ENCODE results near the gene PRPS1.

DNA sequence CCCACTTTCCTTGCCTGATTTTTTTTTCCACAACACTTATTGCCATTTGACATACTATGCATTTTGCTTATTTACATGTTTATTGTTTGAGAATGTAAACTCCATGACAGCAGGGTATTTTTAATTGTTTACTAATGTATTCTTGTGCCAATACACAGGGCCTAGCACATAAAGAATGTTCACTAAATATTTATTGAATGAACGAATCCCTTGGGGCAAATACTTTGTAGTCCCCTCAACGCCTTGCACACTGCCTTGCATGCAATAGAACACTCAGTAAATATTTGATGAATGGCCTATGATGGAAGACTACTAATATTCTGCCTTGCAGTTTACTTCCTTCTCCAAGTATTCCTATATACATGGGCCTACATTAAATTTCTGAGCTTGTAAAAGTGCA is 1.4 kb upstream of the PRPS1 start:
- TF ChIP-seq, protein P1, sequence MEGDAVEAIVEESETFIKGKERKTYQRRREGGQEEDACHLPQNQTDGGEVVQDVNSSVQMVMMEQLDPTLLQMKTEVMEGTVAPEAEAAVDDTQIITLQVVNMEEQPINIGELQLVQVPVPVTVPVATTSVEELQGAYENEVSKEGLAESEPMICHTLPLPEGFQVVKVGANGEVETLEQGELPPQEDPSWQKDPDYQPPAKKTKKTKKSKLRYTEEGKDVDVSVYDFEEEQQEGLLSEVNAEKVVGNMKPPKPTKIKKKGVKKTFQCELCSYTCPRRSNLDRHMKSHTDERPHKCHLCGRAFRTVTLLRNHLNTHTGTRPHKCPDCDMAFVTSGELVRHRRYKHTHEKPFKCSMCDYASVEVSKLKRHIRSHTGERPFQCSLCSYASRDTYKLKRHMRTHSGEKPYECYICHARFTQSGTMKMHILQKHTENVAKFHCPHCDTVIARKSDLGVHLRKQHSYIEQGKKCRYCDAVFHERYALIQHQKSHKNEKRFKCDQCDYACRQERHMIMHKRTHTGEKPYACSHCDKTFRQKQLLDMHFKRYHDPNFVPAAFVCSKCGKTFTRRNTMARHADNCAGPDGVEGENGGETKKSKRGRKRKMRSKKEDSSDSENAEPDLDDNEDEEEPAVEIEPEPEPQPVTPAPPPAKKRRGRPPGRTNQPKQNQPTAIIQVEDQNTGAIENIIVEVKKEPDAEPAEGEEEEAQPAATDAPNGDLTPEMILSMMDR (IDR thresholded peaks at IDR 0.05) = no peak
- no peak for TF ChIP-seq ZFX (IDR thresholded peaks at IDR 0.05; ENCODE audit: borderline replicate concordance)
